Central memory CD4-positive, alpha-beta T cell (primary cell): ENCODE results near the gene LRRC58.

Source experiments
- DNase-seq: peaks from one replicate; pipeline ENCODE4 v3.0.0; 2022

The LRRC58 gene

GRCh38 chr3:120274739-120275167 lies 74.4 kb downstream of the LRRC58 start:
- DNase-seq = no peak
